HG02642 (cell line): ENCODE measurements around the gene CCNB2.
A peak's percentile ranks its signal among the peaks of the same experiment; 100 is the strongest.
"Not testable (repeated sequence)": the region's sequence is repeated elsewhere in the genome, so short reads cannot be mapped to it uniquely, and the experiment has no call there.

ENCODE experiments used
- ATAC-seq: cut with Tn5 transposase; IDR thresholded peaks from one replicate; pipeline ENCODE4 v1.9.1; 2021; ENCODE audit warnings: mild to moderate bottlenecking; ENCODE audit not compliant: unreplicated experiment, poor library complexity

The CCNB2 gene

GRCh38 chr15:59104912-59105732, at the start of gene CCNB2:
Gene CCNB2, plus strand, starts transcription at chr15:59105146. Its CDS starts 123 bp downstream, at chr15:59105269.
- ATAC-seq: peak; percentile 99

DNA sequence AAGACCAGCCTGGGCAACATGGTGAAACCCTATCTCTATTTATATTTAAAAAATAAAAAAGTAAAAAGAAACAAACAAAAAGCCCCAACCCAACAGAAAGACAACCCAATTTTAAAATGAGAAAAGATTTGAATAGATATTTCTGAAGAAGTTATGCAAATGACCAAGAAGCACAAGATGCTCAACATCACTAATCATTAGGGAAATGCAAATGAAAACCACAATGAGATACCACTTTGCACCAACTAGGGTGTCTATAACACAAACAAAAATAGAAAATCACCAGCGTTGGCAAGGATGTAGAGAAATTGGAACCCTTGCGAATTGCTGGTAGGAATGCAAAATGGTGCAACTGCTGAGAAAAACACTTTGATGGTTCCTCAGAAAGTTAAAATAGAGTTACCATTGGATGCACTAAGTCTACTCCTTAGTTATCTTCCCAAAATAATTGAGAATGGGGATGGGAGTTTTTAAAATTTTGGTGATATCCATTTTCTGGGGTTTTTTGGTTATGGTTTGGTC, 45.8 kb upstream of the CCNB2 start:
- ATAC-seq: no peak

- ATAC-seq: no peak
Measured at GRCh38 chr15:59060348-59060747, 44.6 kb upstream of the CCNB2 start.

DNA sequence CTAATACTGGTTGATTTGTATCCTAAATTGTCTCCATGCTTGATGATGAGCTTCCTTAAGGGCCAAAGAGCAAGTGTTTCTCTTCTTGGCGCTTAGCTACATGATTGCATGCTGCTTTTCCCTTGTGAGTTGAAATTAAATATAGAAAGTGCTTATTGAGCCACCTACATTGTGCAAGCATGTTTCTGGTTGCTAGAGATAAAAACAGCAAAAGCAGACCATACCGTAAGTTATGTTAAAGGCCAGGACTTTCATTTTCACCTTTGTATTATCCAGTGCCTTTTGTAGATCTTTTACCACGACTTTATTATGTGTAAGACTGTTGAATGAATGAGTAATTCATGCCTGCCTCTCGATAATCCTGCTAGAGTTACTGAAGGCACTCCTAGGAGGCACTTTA, 41.9 kb upstream of the CCNB2 start:
- no peak for ATAC-seq

DNA sequence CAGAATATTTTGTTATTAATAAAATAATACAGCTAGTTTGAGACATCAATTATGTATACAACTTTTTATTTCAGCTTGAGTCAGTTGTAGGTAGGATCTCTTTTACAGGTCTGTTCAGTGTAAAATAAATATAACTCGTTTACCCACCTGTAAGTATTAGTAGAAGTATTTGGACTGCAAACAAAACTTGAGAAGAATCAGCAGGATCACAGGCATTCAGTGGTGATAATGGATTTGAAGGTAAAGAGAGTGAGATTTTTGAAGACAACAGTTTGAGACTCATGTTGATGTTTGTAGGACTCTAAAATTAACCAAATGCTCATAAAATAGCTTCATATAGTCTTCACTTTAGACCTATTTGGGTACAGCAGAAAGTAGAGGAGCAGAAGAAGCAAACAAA, 35.5 kb upstream of the CCNB2 start:
- ATAC-seq: no peak

GRCh38 chr15:59074607-59075006, 30.3 kb upstream of the CCNB2 start:
- ATAC-seq: no peak

DNA sequence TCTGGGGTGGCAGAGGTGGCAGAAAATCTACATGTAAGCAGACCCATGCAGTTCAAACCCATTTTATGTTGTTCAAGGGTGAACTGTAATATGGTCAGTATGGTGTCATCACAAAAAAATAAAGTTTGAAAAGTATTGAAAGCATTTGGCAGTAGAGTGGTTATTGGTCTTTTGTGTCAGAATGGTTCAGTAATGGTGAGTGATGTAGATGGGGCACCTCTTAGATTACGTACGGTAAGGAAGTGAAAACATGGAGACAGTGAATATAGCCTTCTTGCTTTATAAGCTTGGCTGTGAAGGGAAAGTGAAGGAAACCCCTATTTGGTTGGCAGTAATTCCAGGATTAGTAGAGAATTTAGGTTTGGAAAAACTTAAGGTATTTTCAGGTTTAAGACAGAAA, 17.2 kb upstream of the CCNB2 start:
- ATAC-seq: no peak

GRCh38 chr15:59094077-59094476, 10.9 kb upstream of the CCNB2 start:
- ATAC-seq: no peak

GRCh38 chr15:59096429-59096828, 8.5 kb upstream of the CCNB2 start:
- no peak for ATAC-seq

GRCh38 chr15:59099162-59099685, 5.7 kb upstream of the CCNB2 start:
- ATAC-seq: no peak

DNA sequence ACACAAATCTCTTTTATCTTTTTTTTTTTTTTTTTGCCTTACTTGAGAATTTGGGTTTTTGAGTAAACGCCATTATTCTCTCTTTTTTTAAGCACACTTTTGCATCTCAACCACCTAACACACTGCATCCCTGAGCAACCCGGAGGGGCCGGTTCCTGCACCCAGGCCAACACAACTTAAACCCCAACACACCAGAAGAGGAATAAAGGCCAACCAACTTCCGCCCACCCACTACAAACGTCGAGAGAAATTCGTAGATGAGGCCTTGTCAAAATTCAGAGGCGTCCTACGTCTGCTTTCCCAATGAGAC, 389 bp upstream of the CCNB2 start:
- ATAC-seq: peak; percentile 20

DNA sequence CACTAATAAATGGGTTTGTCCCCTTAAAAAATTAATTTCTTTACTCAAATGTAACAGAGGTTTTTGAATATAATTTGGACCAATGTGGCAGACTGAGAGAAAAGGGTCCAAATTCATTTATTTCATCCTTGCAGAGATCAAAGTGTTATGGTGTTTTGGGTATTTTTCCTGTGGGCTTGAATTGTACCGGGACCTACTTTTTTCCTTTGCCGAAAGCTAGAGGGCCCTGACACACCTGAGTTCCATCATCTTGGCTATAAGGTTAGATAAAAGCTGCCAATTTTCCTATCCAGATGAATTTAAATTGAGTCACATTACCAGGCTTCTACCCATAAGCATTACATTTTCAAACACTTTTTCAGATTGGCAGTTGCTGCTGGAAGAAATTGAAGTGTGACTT, 908 bp downstream of the CCNB2 start:
- no peak for ATAC-seq

DNA sequence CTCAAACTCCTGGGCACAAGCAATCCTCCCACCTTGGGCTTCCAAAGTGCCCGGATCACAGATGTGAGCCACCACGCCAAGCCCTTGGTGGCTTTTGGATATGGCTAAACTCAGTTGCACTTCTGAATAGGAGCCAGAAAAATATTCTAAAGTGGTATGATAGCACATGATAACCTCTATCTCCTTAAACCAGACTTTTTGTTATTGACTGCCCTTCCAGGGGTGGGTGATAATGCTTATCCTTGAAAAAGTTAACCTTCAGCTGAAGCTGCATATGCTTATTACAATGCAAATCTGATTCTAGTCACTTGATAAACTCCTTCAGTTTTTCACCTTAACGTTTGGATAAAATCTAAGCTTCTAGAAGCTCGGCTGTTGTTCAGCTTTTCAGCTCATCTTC, 6.3 kb downstream of the CCNB2 start:
- ATAC-seq: no peak

- no peak for ATAC-seq
Measured at GRCh38 chr15:59115047-59115446, 10.1 kb downstream of the CCNB2 start.

DNA sequence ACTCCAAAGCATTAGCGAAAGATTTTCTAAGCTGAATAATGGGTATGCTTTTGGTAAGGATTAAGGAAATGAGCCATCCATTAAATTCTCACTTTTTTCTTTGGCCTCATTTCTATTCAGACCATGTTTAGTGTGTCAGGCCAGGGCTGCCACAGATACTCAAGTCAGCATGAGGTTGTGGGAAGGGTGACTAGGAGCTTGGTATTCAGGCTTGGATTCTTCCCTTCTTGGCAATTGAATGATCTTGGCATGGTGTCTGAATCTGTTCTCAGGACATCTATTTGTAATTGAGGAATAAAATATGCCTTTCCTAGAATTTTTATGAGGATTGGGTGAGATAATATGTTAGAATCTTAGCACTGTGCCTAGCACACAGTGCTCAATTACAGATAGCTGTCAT, 11.2 kb downstream of the CCNB2 start:
- ATAC-seq: no peak

DNA sequence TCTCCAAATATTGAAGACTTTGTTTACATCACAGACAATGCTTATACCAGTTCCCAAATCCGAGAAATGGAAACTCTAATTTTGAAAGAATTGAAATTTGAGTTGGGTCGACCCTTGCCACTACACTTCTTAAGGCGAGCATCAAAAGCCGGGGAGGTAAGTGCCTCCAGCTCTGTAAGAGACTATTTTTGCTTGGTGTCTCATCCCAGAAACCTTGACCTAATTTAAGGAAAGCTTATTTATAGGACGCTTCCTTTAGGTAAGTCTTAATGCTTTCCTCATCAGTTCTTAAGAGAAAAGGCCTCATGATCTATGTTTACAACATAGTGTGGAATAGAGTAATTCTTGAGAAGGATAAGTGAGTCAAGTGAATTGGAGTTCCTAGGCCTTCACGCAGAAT, 11.8 kb downstream of the CCNB2 start:
- no peak for ATAC-seq

- ATAC-seq: no peak
Measured at GRCh38 chr15:59119625-59120024, 14.7 kb downstream of the CCNB2 start.

DNA sequence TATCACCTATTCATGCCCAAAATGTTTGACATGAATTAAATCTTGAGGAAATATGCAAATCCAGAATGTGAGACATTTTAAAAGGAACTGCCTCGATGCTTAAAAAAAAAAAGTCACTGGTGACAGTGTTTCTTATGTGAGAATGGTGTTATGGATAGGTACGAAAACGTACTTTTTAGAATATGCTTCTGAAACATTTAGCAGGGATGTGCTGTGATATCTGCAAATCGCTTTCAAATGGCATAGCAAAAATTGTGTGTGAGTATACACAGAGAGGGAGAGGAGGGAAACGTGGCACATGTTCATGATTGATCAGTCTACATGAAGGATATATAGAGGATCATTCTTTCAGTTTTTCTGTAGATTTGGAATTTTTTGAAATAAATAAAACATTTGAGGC, 16.0 kb downstream of the CCNB2 start:
- no peak for ATAC-seq

DNA sequence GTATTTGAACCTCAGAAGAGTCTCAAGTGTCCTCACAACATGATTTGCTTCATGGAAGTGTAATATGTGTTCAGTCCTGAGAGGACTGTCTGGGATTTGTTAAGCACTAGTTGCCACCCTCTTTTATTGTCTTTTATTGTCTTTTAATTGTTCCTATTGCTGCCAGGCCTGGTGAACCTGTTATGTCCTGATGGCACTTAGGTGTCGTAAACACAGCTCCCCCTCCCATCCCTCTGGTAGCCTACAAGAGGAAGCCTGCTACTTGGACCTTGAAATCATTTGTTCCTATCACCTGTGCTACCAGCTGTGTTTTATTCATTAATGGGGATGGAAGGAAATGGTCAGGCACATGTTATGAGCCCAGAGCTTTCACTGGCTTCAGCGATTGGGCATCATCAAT, 19.3 kb downstream of the CCNB2 start:
- no peak for ATAC-seq

- not testable (repeated sequence) for ATAC-seq
Measured at GRCh38 chr15:59125683-59126082, 20.7 kb downstream of the CCNB2 start.

DNA sequence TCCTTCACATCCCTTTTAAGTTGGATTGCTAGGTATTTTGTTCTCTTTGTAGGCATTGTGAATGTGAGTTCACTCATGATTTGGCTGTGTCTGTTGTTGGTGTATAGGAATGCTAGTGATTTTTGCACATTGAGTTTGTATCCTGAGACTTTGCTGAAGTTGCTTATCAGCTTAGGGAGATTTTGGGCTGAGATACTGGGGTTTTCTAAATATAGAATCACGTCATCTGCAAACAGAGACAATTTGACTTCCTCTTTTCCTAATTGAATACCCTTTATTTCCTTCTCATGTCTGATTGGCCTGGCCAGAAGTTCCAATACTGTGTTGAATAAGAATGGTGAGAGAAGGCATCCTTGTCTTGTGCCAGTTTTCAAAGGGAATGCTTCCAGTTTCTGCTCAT, 22.3 kb downstream of the CCNB2 start:
- not testable (repeated sequence) for ATAC-seq

DNA sequence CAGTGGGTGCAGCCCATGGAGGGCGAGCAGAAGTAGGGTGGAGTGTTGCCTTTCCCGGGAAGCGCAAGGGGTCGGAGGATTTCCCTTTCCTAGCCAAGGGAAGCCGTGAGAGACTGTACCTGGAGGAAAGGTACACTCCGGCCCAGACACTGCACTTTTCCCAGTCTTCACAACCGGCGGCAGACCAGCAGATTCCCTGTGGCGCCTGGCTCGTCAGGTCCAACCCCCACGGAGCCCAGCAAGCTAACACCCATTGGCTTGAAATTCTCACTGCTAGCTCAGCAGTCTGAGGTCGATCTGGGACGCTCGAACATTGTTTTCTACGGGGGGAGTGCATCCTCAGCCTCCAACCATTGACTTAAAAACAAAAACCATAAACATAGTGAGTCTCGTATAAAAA, 26.5 kb downstream of the CCNB2 start:
- ATAC-seq: no peak
